ENCODE measurements around the gene IQCM.

IQCM gene

GRCh38 chr4:149815743-149816142 is at the start of gene IQCM:
Gene IQCM (minus strand): TSS chr4:149815843. CDS start chr4:149742691, 73,152 bp downstream.
- no peak for DNase-seq
- in situ Hi-C loops (cut with MboI; ENCODE audit: low pct_unique_long_range_greater_than_20kb, low sequenced_read_pairs) = no loop called here

- in situ Hi-C loops (cut with MboI; ENCODE audit: low pct_unique_long_range_greater_than_20kb, low sequenced_read_pairs) = no loop called here
Measured at GRCh38 chr4:149857446-149857845, 41.8 kb upstream of the IQCM start.

GRCh38 chr4:149845743-149846142 is 30.1 kb upstream of the IQCM start:
- DNase-seq = no peak
- in situ Hi-C loops (cut with MboI; ENCODE audit: low pct_unique_long_range_greater_than_20kb, low sequenced_read_pairs) = no loop called here

More at GRCh38 chr4:149857446-149857845, 41.8 kb upstream of the IQCM start:
- DNase-seq = no peak

GRCh38 chr4:149841686-149842085 is 26.0 kb upstream of the IQCM start:
- in situ Hi-C loops (cut with MboI; ENCODE audit: low pct_unique_long_range_greater_than_20kb, low sequenced_read_pairs) = no loop called here
- no peak for DNase-seq

- in situ Hi-C loops (cut with MboI; ENCODE audit: low pct_unique_long_range_greater_than_20kb, low sequenced_read_pairs) = no loop called here
- DNase-seq = no peak
Measured at GRCh38 chr4:149838036-149838435, 22.4 kb upstream of the IQCM start.

GRCh38 chr4:149836546-149836945 is 20.9 kb upstream of the IQCM start:
- no peak for DNase-seq
- in situ Hi-C loops (cut with MboI; ENCODE audit: low pct_unique_long_range_greater_than_20kb, low sequenced_read_pairs) = no loop called here

GRCh38 chr4:149835280-149835679 is 19.6 kb upstream of the IQCM start:
- no peak for DNase-seq
- in situ Hi-C loops (cut with MboI; ENCODE audit: low pct_unique_long_range_greater_than_20kb, low sequenced_read_pairs) = no loop called here

- no peak for DNase-seq
- in situ Hi-C loops (cut with MboI; ENCODE audit: low pct_unique_long_range_greater_than_20kb, low sequenced_read_pairs) = no loop called here
Measured at GRCh38 chr4:149831656-149832208, 16.1 kb upstream of the IQCM start.

- in situ Hi-C loops (cut with MboI; ENCODE audit: low pct_unique_long_range_greater_than_20kb, low sequenced_read_pairs) = no loop called here
- no peak for DNase-seq
Measured at GRCh38 chr4:149830823-149831222, 15.2 kb upstream of the IQCM start.

GRCh38 chr4:149825336-149825735 is 9.7 kb upstream of the IQCM start:
- no peak for DNase-seq
- in situ Hi-C loops (cut with MboI; ENCODE audit: low pct_unique_long_range_greater_than_20kb, low sequenced_read_pairs) = no loop called here

- in situ Hi-C loops (cut with MboI; ENCODE audit: low pct_unique_long_range_greater_than_20kb, low sequenced_read_pairs) = no loop called here
- no peak for DNase-seq
Measured at GRCh38 chr4:149823769-149824221, 8.2 kb upstream of the IQCM start.

- no peak for DNase-seq
- in situ Hi-C loops (cut with MboI; ENCODE audit: low pct_unique_long_range_greater_than_20kb, low sequenced_read_pairs) = no loop called here
Measured at GRCh38 chr4:149801416-149801815, 14.2 kb downstream of the IQCM start.

GRCh38 chr4:149799546-149799945 is 16.1 kb downstream of the IQCM start:
- DNase-seq = no peak
- in situ Hi-C loops (cut with MboI; ENCODE audit: low pct_unique_long_range_greater_than_20kb, low sequenced_read_pairs) = no loop called here

GRCh38 chr4:149796381-149796780 is 19.3 kb downstream of the IQCM start:
- DNase-seq = no peak
- in situ Hi-C loops (cut with MboI; ENCODE audit: low pct_unique_long_range_greater_than_20kb, low sequenced_read_pairs) = no loop called here

GRCh38 chr4:149795256-149795655 is 20.4 kb downstream of the IQCM start:
- in situ Hi-C loops (cut with MboI; ENCODE audit: low pct_unique_long_range_greater_than_20kb, low sequenced_read_pairs) = no loop called here
- DNase-seq = no peak

GRCh38 chr4:149794352-149794751 is 21.3 kb downstream of the IQCM start:
- in situ Hi-C loops (cut with MboI; ENCODE audit: low pct_unique_long_range_greater_than_20kb, low sequenced_read_pairs) = no loop called here

GRCh38 chr4:149793459-149793858 is 22.2 kb downstream of the IQCM start:
- in situ Hi-C loops (cut with MboI; ENCODE audit: low pct_unique_long_range_greater_than_20kb, low sequenced_read_pairs) = no loop called here
- no peak for DNase-seq

More at GRCh38 chr4:149794352-149794751, 21.3 kb downstream of the IQCM start:
- DNase-seq = no peak

- in situ Hi-C loops (cut with MboI; ENCODE audit: low pct_unique_long_range_greater_than_20kb, low sequenced_read_pairs) = no loop called here
Measured at GRCh38 chr4:149791851-149792250, 23.8 kb downstream of the IQCM start.

GRCh38 chr4:149790172-149790907 is 25.3 kb downstream of the IQCM start:
- in situ Hi-C loops (cut with MboI; ENCODE audit: low pct_unique_long_range_greater_than_20kb, low sequenced_read_pairs) = no loop called here
- no peak for DNase-seq

More at GRCh38 chr4:149791851-149792250, 23.8 kb downstream of the IQCM start:
- no peak for DNase-seq

GRCh38 chr4:149788300-149788699 is 27.3 kb downstream of the IQCM start:
- in situ Hi-C loops (cut with MboI; ENCODE audit: low pct_unique_long_range_greater_than_20kb, low sequenced_read_pairs) = no loop called here
- no peak for DNase-seq

Data from KBM-7 (cell line).